Measurements from ENCODE around the gene ARSG. TPM values are rescaled to one million over a fixed set of nuclear protein-coding genes. Genes with fewer than 3 reads are reported as not detected.

Gene ARSG
- total and polyA plus RNA-seq, 2 of the 8 experiments (the other 6 are each of a cell fraction or from before 2014, with no cell fraction given): 3.3 to 4.0 TPM

GRCh38 chr17:68306819-68307218, 15.5 kb downstream of the ARSG start (continued):
- TF ChIP-seq CHD1 (IDR thresholded peaks at IDR 0.05; ENCODE audit: low read depth, low read length): no peak
- TF ChIP-seq EGR1 (IDR thresholded peaks at IDR 0.05; ENCODE audit: borderline replicate concordance, low read depth, low read length): no peak
- no peak for TF ChIP-seq RXRA (IDR thresholded peaks at IDR 0.05; ENCODE audit: insufficient read depth, low read depth, low read length)

Data from H1 (cell line).